NCI-H1417 treated with DMSO at 0.1 percent for 48 hours (cell line): ENCODE results near the gene SFXN3.

ENCODE experiments used
- DNase-seq: peaks from one replicate; lab custom pipeline; 2025; lab: John Stamatoyannopoulos, UW

Gene SFXN3

GRCh38 chr10:101000127-101000914, 30.7 kb upstream of the SFXN3 start:
- no peak for DNase-seq

- no peak for DNase-seq
Observed at GRCh38 chr10:101000915-101001658, 29.9 kb upstream of the SFXN3 start.

- DNase-seq = no peak
Observed at GRCh38 chr10:101001659-101002035, 29.4 kb upstream of the SFXN3 start.

- DNase-seq = no peak
Observed at GRCh38 chr10:101002456-101002855, 28.6 kb upstream of the SFXN3 start.

GRCh38 chr10:101003639-101004206, 27.3 kb upstream of the SFXN3 start:
- DNase-seq = no peak

GRCh38 chr10:101005361-101005760, 25.7 kb upstream of the SFXN3 start:
- no peak for DNase-seq

- DNase-seq = no peak
Observed at GRCh38 chr10:101005869-101006567, 25.0 kb upstream of the SFXN3 start.

GRCh38 chr10:101006593-101007098, 24.4 kb upstream of the SFXN3 start:
- no peak for DNase-seq

- no peak for DNase-seq
Observed at GRCh38 chr10:101007099-101007711, 23.8 kb upstream of the SFXN3 start.

- DNase-seq = no peak
Observed at GRCh38 chr10:101007915-101008822, 22.9 kb upstream of the SFXN3 start.

- DNase-seq = no peak
Observed at GRCh38 chr10:101008823-101009423, 22.1 kb upstream of the SFXN3 start.

- DNase-seq = no peak
Observed at GRCh38 chr10:101010329-101010728, 20.7 kb upstream of the SFXN3 start.

GRCh38 chr10:101011517-101012423, 19.3 kb upstream of the SFXN3 start:
- DNase-seq = no peak

GRCh38 chr10:101012525-101013364, 18.3 kb upstream of the SFXN3 start:
- DNase-seq = no peak

- DNase-seq = no peak
Observed at GRCh38 chr10:101013365-101013825, 17.6 kb upstream of the SFXN3 start.

- DNase-seq = no peak
Observed at GRCh38 chr10:101014230-101014884, 16.7 kb upstream of the SFXN3 start.

- DNase-seq = no peak
Observed at GRCh38 chr10:101014966-101015581, 16.0 kb upstream of the SFXN3 start.
